Muscle of leg (tissue), 16 donors: ENCODE results near the gene COMMD7. TPM values are rescaled to one million over a fixed set of nuclear protein-coding genes. Genes with fewer than 3 reads are reported as not detected.
A peak's percentile ranks its signal among the peaks of the same experiment; 100 is the strongest.

ENCODE experiments used
- DNase-seq: peaks from one replicate; pipeline ENCODE4 v3.0.0; 2013
- H3K27ac ChIP-seq: one replicate; pipeline ENCODE4 v1.5.1; 2013; ENCODE audit warnings: mild to moderate bottlenecking, low read length, control low read depth
- H3K27me3 ChIP-seq: one replicate; pipeline ENCODE4 v1.6.1; 2013; ENCODE audit warnings: low read length; ENCODE audit not compliant: control insufficient read depth, insufficient read depth
- H3K36me3 ChIP-seq: one replicate; pipeline ENCODE4 v1.6.1; 2013; ENCODE audit warnings: low read length; ENCODE audit not compliant: control insufficient read depth, insufficient read depth
- H3K4me1 ChIP-seq: one replicate; pipeline ENCODE4 v1.6.1; 2013; ENCODE audit warnings: low read length; ENCODE audit not compliant: control insufficient read depth, insufficient read depth
- H3K4me3 ChIP-seq: one replicate; pipeline ENCODE4 v1.5.1; 2013; ENCODE audit warnings: low read length, control low read depth
- H3K9me3 ChIP-seq: replicated peaks from 2 replicates; pipeline ENCODE4 v1.6.1; 2013; ENCODE audit warnings: low read depth, low read length; ENCODE audit not compliant: control insufficient read depth
- WGBS: methylation state at CpG from one replicate; pipeline ENCODE4 v1.1.5; 2013; ENCODE audit warnings: missing lambda C conversion rate; ENCODE audit not compliant: insufficient coverage; 5-methylcytosine and 5-hydroxymethylcytosine counted together
- long read RNA-seq, 11 donors: transcript quantifications; one replicate each; lab custom pipeline, GENCODE V29; 2026
- polyA plus RNA-seq, 8 donors: library from polyadenylated mRNA; unstranded; fragments of 120-200 nt; gene quantifications; one replicate each; pipeline versions ENCODE4 v1.2.1 to v1.2.3, GENCODE V29; 2013; ENCODE audit warnings: inconsistent platforms in 1 of 8, low replicate concordance in 1 of 8; ENCODE audit not compliant: insufficient read length in 8 of 8, insufficient read depth in 1 of 8
- total RNA-seq: library from RNA; stranded (reverse); fragments of 120-200 nt; gene quantifications from one replicate; pipeline ENCODE4 v1.2.4, GENCODE V29; 2013

COMMD7 gene
- total RNA-seq (26.5 TPM), polyA plus RNA-seq (10 to 100 TPM; 37.2 to 43.4 (median 40.9) TPM)
- long read RNA-seq, donor 1, transcript COMMD7-201 (9 exons, 1,900 nt), result major isoform, 6 of 8 reads
- long read RNA-seq, donor 1, partial matches to known transcripts, result 0 of 8 reads
- long read RNA-seq, donor 1, other reads (novel, unspliced or antisense), result 0 of 8 reads
- long read RNA-seq, donor 2, partial matches to known transcripts, result 0 of 4 reads
- long read RNA-seq, donor 2, other reads (novel, unspliced or antisense), result 0 of 4 reads
- long read RNA-seq, donor 3, transcript COMMD7-202 (9 exons, 1,343 nt), result minor isoform, 5 of 37 reads
- long read RNA-seq, donor 3, transcript COMMD7-201 (9 exons, 1,900 nt), result major isoform, 27 of 37 reads
- long read RNA-seq, donor 3, partial matches to known transcripts, result 5 of 37 reads
- long read RNA-seq, donor 3, other reads (novel, unspliced or antisense), result 0 of 37 reads
- long read RNA-seq, donor 4, transcript COMMD7-201 (9 exons, 1,900 nt), result major isoform, 16 of 17 reads
- long read RNA-seq, donor 4, partial matches to known transcripts, result 0 of 17 reads
- long read RNA-seq, donor 4, other reads (novel, unspliced or antisense), result 0 of 17 reads
- long read RNA-seq, donor 5, transcript COMMD7-201 (9 exons, 1,900 nt), result major isoform, 38 of 51 reads
- long read RNA-seq, donor 5, transcript COMMD7-202 (9 exons, 1,343 nt), result minor isoform, 5 of 51 reads
- long read RNA-seq, donor 5, partial matches to known transcripts, result 8 of 51 reads
- long read RNA-seq, donor 5, other reads (novel, unspliced or antisense), result 0 of 51 reads
- long read RNA-seq, donor 6, transcript COMMD7-201 (9 exons, 1,900 nt), result major isoform, 34 of 36 reads
- long read RNA-seq, donor 6, partial matches to known transcripts, result 0 of 36 reads
- long read RNA-seq, donor 6, other reads (novel, unspliced or antisense), result 0 of 36 reads
- long read RNA-seq, donor 7, transcript COMMD7-201 (9 exons, 1,900 nt), result major isoform, 13 of 16 reads
- long read RNA-seq, donor 7, partial matches to known transcripts, result 0 of 16 reads
- long read RNA-seq, donor 7, other reads (novel, unspliced or antisense), result 0 of 16 reads
- long read RNA-seq, donor 8, transcript COMMD7-201 (9 exons, 1,900 nt), result major isoform, 21 of 24 reads
- long read RNA-seq, donor 8, partial matches to known transcripts, result 0 of 24 reads
- long read RNA-seq, donor 8, other reads (novel, unspliced or antisense), result 0 of 24 reads
- long read RNA-seq, donor 9, transcript COMMD7-201 (9 exons, 1,900 nt), result major isoform, 9 of 11 reads
- long read RNA-seq, donor 9, partial matches to known transcripts, result 0 of 11 reads
- long read RNA-seq, donor 9, other reads (novel, unspliced or antisense), result 0 of 11 reads
- long read RNA-seq, donor 10, transcript COMMD7-201 (9 exons, 1,900 nt), result major isoform, 33 of 34 reads
- long read RNA-seq, donor 10, partial matches to known transcripts, result 0 of 34 reads
- long read RNA-seq, donor 10, other reads (novel, unspliced or antisense), result 0 of 34 reads
- long read RNA-seq, donor 11, transcript COMMD7-201 (9 exons, 1,900 nt), result major isoform, 9 of 13 reads
- long read RNA-seq, donor 11, partial matches to known transcripts, result 0 of 13 reads
- long read RNA-seq, donor 11, other reads (novel, unspliced or antisense), result 0 of 13 reads

GRCh38 chr20:32743237-32744112 lies at the start of gene COMMD7:
TSS of gene COMMD7 (minus strand) at chr20:32743467. CDS start at chr20:32743391, 76 bp downstream.
- H3K4me1 ChIP-seq, result peaks cover 15% of the 10 kb centered on the region
- no peaks in the 10 kb centered on the region for H3K9me3 ChIP-seq
- DNase-seq, result peak; percentile 73
- no peaks in the 10 kb centered on the region for H3K27me3 ChIP-seq
- peak within 1 kb of the TSS; percentile 76 for H3K4me3 ChIP-seq
- under 1% methylated on average over 44 of the region's 64 CpGs for WGBS
- H3K36me3 ChIP-seq, result no peaks in the 10 kb centered on the region
- H3K27ac ChIP-seq, result peak within 1 kb of the TSS; percentile 67

GRCh38 chr20:32792731-32793458 lies 49.6 kb upstream of the COMMD7 start:
- peaks cover 68% of the 10 kb centered on the region for H3K4me1 ChIP-seq
- WGBS, result 70% methylated on average over 4 of the region's 13 CpGs
- H3K36me3 ChIP-seq, result peaks cover 3% of the 10 kb centered on the region
- no peaks in the 10 kb centered on the region for H3K27me3 ChIP-seq
- H3K27ac ChIP-seq, result peak overlapping the region; percentile 93
- no peak overlapping the region for H3K4me3 ChIP-seq
- no peaks in the 10 kb centered on the region for H3K9me3 ChIP-seq
- peak; percentile 53 for DNase-seq

DNA sequence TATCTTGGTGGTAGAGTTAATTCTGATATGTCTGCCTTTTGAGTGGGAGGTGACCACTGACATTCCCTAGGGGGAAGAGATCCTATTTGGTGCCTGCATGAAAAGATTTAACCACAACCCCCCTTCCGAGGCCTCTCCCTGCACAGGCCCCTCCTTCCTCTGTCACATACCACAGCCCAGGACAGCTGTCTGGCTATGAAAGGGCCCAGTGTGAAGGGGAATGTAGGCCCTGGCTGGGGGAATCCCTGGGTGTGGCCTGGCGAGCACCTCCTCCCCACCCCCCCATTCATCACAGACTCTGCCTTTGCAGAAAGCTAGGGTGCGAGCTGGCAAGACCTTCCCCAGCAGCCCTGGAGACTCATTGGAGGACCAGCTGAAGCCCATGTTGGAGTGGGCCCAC lies 49.0 kb upstream of the COMMD7 start:
- peak overlapping the region; percentile 93 for H3K27ac ChIP-seq
- peak; percentile 80 for DNase-seq
- 50% methylated on average over 1 of the region's 3 CpGs for WGBS

GRCh38 chr20:32790751-32791057 lies 47.4 kb upstream of the COMMD7 start:
- Histone ChIP-seq H3K9me3 (no peaks in the 10 kb centered on the region), H3K4me3 (no peak overlapping the region), H3K27ac (no peak overlapping the region), H3K36me3 (peaks cover 3% of the 10 kb centered on the region), H3K4me1 (peaks cover 51% of the 10 kb centered on the region), H3K27me3 (no peaks in the 10 kb centered on the region)
- DNase-seq, result no peak
- WGBS, result 100% methylated on average over 1 of the region's 3 CpGs

More for the DNA sequence above, 49.0 kb upstream of the COMMD7 start:
- no peak overlapping the region for H3K4me3 ChIP-seq
- no peaks in the 10 kb centered on the region for H3K9me3 ChIP-seq
- peaks cover 3% of the 10 kb centered on the region for H3K36me3 ChIP-seq
- H3K4me1 ChIP-seq, result peaks cover 62% of the 10 kb centered on the region
- H3K27me3 ChIP-seq, result no peaks in the 10 kb centered on the region

DNA sequence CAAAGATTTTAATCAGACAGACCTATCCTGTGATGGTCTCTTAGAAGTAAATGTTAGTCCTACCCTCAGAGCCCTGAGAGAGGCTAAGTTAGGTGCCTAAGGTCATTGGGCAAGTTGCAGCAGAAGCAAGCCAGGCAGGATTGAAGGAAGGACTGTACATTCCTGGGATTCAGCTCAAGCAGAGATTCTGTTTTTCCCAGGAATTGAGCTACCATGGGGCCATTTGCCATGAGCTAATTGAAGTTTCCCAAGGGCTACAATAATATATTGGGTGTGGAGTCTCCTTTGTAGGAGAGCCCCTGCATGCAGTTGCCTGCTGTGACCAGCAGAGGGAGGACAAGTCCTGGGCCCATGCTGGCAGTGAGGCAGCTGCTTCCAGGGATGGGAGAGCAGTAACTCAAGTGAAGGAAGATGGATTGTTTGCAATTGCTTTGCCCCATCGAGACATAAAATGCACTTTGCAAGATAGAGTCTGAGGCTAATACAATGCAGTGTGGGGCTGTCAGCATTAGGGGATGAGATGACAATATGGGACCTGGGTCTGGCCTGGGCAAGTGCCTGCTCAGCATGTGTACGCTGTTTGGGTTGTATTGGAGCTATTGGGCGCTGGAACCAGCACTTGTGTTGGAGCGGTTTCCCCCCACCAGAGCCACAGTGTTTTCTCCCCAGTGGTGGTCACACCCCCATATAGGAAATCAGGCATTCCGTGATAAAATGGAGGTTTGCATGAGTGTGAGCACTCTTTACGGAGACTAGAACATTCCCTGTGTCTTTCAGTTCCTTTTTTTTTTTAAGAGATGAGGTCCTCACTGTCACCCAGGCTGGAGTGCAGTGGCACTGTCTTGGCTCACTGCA lies 46.9 kb upstream of the COMMD7 start:
- Histone ChIP-seq H3K4me1 (peaks cover 46% of the 10 kb centered on the region), H3K27me3 (no peaks in the 10 kb centered on the region), H3K4me3 (no peak overlapping the region), H3K36me3 (peaks cover 3% of the 10 kb centered on the region), H3K27ac (no peak overlapping the region), H3K9me3 (no peaks in the 10 kb centered on the region)
- 0% methylated on average over 1 of the region's 6 CpGs for WGBS
- DNase-seq, result peak; percentile 81

- Histone ChIP-seq H3K27me3 (no peaks in the 10 kb centered on the region), H3K36me3 (peaks cover 9% of the 10 kb centered on the region), H3K27ac (no peak overlapping the region), H3K4me1 (peaks cover 22% of the 10 kb centered on the region), H3K4me3 (no peak overlapping the region), H3K9me3 (no peaks in the 10 kb centered on the region)
- 88% methylated on average over 11 of the region's 16 CpGs for WGBS
- DNase-seq, result no peak
These were observed 43.9 kb upstream of the COMMD7 start for GRCh38 chr20:32787168-32787567.

GRCh38 chr20:32786059-32786760 lies 42.9 kb upstream of the COMMD7 start:
- peak overlapping the region; percentile 33 for H3K27ac ChIP-seq
- peaks cover 6% of the 10 kb centered on the region for H3K36me3 ChIP-seq
- no peak overlapping the region for H3K4me3 ChIP-seq
- WGBS, result 89% methylated on average over 14 of the region's 16 CpGs
- no peaks in the 10 kb centered on the region for H3K27me3 ChIP-seq
- no peaks in the 10 kb centered on the region for H3K9me3 ChIP-seq
- no peak for DNase-seq
- peaks cover 14% of the 10 kb centered on the region for H3K4me1 ChIP-seq
